ENCODE measurements around the gene C19orf47.
"Not testable (repeated sequence)": the region's sequence is repeated elsewhere in the genome, so short reads cannot be mapped to it uniquely, and the experiment has no call there.

C19orf47 gene

DNA sequence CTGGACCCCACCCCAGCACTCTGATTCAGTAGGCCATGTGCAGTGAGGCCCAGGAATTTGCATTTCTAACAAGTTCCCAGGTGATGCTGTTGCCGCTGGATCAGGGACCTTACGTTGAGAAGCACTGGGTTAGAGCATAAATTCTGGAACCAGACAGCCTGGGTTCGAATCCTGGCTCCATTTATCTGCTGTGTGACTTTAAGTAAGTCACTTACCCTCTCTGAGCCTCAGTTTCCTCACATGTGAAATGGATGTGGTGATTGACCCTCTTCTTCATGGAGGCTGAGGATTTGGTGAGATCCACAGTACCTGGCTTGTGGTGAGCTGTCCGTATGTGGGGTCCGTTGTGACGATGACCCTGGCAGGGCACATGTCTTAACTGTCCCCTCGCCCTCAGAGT, 25.9 kb upstream of the C19orf47 start:
- no peak for DNase-seq

GRCh38 chr19:40371802-40372122, 23.6 kb upstream of the C19orf47 start:
- no peak for DNase-seq

DNA sequence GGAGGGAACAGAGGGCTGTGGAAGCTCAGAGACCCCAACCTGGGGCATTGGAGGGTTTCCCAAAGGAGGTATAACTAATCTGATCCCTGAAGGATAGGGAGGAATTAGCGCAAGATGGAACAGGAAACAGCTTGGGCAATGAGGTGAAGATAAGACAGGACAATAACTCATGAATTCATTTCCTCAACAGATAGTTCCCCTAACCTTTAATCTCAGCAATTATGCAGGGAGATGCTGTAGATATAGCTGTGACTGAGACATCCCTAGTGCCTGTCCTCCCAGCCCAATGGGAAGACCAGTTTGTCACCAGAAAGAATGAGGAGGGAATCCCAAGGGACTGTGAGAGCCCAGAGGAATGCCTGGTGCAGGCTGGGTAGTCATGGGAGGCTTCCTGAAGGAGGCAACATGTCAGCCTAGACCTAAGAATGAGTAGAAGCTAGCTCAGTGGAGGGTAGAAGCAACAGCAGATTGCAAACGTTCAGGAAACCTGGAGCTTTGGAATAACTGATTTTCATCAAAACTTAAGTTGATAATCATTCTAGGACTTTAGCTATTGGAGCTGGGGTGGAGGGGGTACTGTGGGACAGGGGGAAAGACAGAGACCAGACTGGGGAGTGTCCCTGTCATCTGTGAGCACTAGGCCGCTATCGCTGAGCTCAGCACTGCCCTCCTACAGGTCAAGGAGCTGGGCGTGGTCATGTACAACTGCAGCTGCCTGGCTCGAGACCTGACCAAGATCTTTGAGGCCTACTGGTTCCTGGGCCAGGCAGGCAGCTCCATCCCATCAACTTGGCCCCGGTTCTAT, 23.0 kb upstream of the C19orf47 start:
- DNase-seq: no peak

GRCh38 chr19:40370253-40370652, 22.1 kb upstream of the C19orf47 start:
- not testable (repeated sequence) for DNase-seq

GRCh38 chr19:40369797-40370196, 21.6 kb upstream of the C19orf47 start:
- DNase-seq: no peak

GRCh38 chr19:40367577-40368434, 19.6 kb upstream of the C19orf47 start:
- no peak for DNase-seq

GRCh38 chr19:40366697-40367561, 18.7 kb upstream of the C19orf47 start:
- no peak for DNase-seq

DNA sequence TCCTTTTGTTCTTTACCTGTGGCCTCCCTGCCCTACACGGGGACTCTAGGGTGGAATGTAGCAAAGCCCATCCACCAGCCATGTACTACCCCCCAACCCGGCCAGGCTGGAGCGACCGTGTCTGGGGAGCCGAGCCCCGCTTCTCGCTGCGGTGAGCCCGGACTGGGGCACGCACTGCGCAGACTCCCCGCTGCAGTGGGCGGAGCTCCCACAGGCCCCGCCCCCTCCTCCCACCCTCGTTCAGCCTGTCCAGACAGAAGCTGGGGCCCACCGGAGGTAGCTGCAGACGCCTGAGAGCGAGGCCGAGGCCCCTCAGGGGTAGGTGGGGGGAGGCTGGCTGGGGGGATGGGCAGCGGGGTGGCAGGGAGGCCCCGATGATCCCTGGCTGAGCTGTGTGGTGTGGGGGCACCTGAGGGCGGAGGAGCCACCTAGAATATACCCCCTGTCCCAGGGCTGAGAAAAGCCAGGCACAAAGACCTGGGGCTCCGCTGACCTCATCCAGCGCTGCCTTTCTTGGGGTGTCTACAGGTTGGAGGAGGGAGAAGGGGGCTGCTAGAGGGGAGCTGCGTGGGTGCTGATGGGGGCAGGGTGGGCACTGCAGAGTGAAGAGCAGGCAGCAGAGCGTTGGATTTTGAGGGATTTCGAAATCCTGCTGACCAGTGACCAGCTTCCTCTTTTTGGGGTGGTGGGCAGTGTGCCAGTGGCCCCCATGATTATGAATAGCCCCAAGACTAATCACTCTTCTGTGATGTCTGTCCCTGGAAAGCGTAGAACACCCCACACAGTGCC, 17.6 kb upstream of the C19orf47 start:
- DNase-seq: peak; percentile 42

DNA sequence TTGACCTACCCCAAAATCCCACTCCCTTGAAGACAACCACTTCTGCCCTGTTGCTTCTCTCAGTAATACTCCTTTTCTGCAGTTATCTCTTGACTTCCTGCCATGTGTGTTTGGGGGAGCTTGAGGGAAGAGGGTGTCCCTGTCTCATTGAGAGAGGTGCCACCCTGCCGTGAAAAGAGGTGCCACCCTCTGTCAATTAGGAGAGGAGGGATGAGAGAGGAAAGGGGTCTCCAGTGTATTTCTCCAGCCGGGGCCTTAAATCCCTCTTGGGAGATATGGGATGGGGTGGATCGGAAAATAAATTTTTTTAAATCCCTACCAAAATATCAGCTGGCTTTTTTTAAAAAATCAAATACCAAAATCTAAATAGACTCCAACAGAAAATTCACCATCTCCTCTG, 16.8 kb upstream of the C19orf47 start:
- DNase-seq: no peak

DNA sequence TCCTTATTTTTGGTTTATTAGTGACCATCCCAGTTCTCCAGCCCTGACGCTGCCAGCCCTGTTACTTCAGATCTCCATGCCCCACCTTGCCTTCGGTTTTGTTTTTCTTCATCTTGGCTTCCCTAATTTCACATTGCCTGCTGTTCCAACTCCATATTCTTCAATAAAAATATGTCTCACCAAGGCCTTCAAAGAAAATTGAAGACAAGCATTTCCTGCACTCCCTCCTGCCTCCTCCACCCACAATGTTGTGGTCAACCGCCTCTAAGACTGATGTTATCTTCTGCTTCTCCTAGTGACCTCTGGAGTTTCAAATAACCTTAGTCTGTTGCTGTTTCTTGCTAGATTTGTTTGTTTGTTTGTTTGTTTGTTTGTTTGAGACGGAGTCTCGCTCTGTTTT, 14.9 kb upstream of the C19orf47 start:
- no peak for DNase-seq

DNA sequence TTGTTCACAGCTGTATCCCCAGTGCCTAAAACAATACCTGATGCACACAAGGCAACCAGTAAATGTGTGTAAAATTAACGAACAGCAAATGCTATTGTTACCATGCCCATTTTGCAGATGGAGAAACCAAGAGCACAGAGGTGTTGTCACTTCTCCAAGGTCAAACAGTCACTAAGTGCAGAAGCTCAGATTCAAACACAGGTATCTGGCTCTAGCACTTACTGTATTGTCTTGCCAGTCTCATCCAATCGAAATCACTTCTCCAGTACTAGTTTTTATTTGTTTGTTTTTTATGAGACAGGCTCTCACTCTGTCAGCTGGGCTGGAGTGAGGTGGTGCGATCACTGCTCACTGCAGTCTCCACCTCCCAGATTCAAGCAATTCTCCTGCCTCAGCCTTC, 14.0 kb upstream of the C19orf47 start:
- no peak for DNase-seq

GRCh38 chr19:40360708-40361241, 12.6 kb upstream of the C19orf47 start:
- DNase-seq: no peak

DNA sequence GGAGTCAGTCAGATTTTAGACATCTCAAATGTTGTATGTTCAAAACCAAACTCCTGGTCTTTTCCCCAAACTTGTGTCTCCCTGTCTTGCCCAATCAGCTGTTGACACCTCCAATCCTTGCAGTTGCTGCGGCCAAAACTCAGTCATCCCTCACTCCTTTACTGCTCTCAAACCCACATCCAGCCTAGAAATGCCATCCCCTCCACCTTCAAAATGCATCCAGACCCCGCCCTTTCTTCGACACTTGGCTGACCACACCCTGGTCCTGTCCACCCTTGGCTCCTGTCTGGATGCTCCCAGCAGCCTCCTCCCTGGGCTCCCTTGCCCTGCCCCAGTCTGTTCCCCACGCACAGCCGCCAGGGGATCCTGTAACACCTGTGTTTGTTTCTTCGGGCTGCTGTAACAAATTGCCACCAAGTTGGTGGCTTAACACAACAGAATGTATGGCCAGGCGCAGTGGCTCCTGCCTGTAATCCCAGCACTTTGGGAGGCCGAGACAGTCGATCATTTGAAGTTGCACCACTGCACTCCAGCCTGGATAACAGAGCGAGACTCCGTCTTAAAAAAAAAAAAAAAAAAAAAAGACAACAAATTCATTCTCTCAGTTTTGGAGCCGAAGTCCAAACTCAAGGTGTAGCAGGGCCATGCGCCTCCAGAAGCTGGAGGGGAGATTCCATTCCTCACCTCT, 12.0 kb upstream of the C19orf47 start:
- no peak for DNase-seq

GRCh38 chr19:40358773-40359172, 10.6 kb upstream of the C19orf47 start:
- DNase-seq: no peak

DNA sequence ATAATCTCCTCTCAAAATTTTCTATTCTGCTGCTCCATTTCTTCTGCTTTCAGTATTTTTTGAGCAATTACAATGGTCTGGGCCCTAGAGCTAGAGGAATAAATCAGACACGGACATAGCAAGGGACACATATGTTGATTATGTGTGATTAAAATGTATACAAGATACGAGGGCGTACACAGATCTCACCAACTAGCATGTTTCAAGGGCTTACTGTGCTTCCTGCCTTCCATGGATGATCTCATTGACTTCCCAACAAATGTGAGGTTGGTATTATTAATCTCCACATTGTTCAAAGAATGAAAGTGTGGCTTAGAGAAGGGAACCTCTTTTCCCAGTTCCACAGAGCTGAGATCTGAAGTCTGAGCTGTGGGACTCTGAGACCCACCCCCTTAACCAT, 9.4 kb upstream of the C19orf47 start:
- no peak for DNase-seq

GRCh38 chr19:40356681-40357595, 8.7 kb upstream of the C19orf47 start:
- DNase-seq: no peak

- DNase-seq: no peak
These were observed 7.9 kb upstream of the C19orf47 start for GRCh38 chr19:40355975-40356680.

GRCh38 chr19:40348961-40349507, 837 bp upstream of the C19orf47 start:
- peak; percentile 16 for DNase-seq

- DNase-seq: no peak
These were observed 3.8 kb downstream of the C19orf47 start for GRCh38 chr19:40344422-40344821.

Data from stimulated activated CD4-positive, alpha-beta T cell treated with anti-CD3 and anti-CD28 coated beads, Interleukin-4, amount 100 ng/mL, for 24 hours (primary cell).